ENCODE data around the gene ACAD8.

The ACAD8 gene

GRCh38 chr11:134290646-134291045, 37.3 kb downstream of the ACAD8 start:
- Histone ChIP-seq H3K27me3 (ENCODE audit: insufficient read depth, low read length, poor library complexity) (no peaks in the 10 kb centered on the region), H3K4me1 (ENCODE audit: control insufficient read depth, low read depth, low read length) (peaks cover 3% of the 10 kb centered on the region), H4K8ac (ENCODE audit: low read depth, low read length) (no peak overlapping the region), H3K56ac (ENCODE audit: low read length) (no peak overlapping the region), H3K79me2 (ENCODE audit: control insufficient read depth, insufficient read depth, low read length) (no peaks in the 10 kb centered on the region), H2BK5ac (ENCODE audit: low read length) (no peak overlapping the region), H3K23ac (ENCODE audit: low read length) (no peak overlapping the region), H2BK120ac (ENCODE audit: low read depth, low read length) (no peak overlapping the region), H2AK5ac (ENCODE audit: low read length) (no peak overlapping the region), H3K27ac (ENCODE audit: low read depth, low read length) (no peak overlapping the region), H3K4me2 (ENCODE audit: low read length) (no peak overlapping the region), H4K5ac (ENCODE audit: low read length) (no peak overlapping the region), H3K9ac (ENCODE audit: low read length) (no peak overlapping the region), H3K18ac (ENCODE audit: low read length) (no peak overlapping the region), H3K4ac (ENCODE audit: low read depth, low read length) (no peak overlapping the region), H3K36me3 (ENCODE audit: control insufficient read depth, insufficient read depth, low read length) (no peaks in the 10 kb centered on the region), H2BK15ac (replicated peaks; ENCODE audit: low read depth) (no peak overlapping the region), H3K79me1 (ENCODE audit: low read length) (no peaks in the 10 kb centered on the region), H3K4me3 (ENCODE audit: low read length) (no peak overlapping the region)
- no peak for DNase-seq
- WGBS (ENCODE audit: extremely low coverage, insufficient coverage, low lambda C conversion rate): no CpG with 5 or more reads among the region's 7 CpGs

- Histone ChIP-seq H3K27ac (ENCODE audit: low read depth, low read length) (no peak overlapping the region), H4K5ac (ENCODE audit: low read length) (no peak overlapping the region), H3K56ac (ENCODE audit: low read length) (no peak overlapping the region), H3K4me2 (ENCODE audit: low read length) (no peak overlapping the region), H3K36me3 (ENCODE audit: control insufficient read depth, insufficient read depth, low read length) (no peaks in the 10 kb centered on the region), H3K79me2 (ENCODE audit: control insufficient read depth, insufficient read depth, low read length) (no peaks in the 10 kb centered on the region), H3K18ac (ENCODE audit: low read length) (no peak overlapping the region), H3K9ac (ENCODE audit: low read length) (no peak overlapping the region), H3K27me3 (ENCODE audit: insufficient read depth, low read length, poor library complexity) (no peaks in the 10 kb centered on the region), H3K4ac (ENCODE audit: low read depth, low read length) (no peak overlapping the region), H3K4me3 (ENCODE audit: low read length) (no peak overlapping the region), H2BK5ac (ENCODE audit: low read length) (no peak overlapping the region), H3K79me1 (ENCODE audit: low read length) (no peaks in the 10 kb centered on the region), H2BK15ac (replicated peaks; ENCODE audit: low read depth) (no peak overlapping the region), H2BK120ac (ENCODE audit: low read depth, low read length) (no peak overlapping the region), H4K8ac (ENCODE audit: low read depth, low read length) (no peak overlapping the region), H3K4me1 (ENCODE audit: control insufficient read depth, low read depth, low read length) (peaks cover 3% of the 10 kb centered on the region), H3K23ac (ENCODE audit: low read length) (no peak overlapping the region), H2AK5ac (ENCODE audit: low read length) (no peak overlapping the region)
- no peak for DNase-seq
- no CpG with 5 or more reads among the region's 6 CpGs for WGBS (ENCODE audit: extremely low coverage, insufficient coverage, low lambda C conversion rate)
Observed at GRCh38 chr11:134291196-134291595, 37.8 kb downstream of the ACAD8 start.

GRCh38 chr11:134292661-134293060, 39.3 kb downstream of the ACAD8 start:
- Histone ChIP-seq H3K56ac (ENCODE audit: low read length) (no peak overlapping the region), H2BK15ac (replicated peaks; ENCODE audit: low read depth) (no peak overlapping the region), H3K4me1 (ENCODE audit: control insufficient read depth, low read depth, low read length) (peaks cover 3% of the 10 kb centered on the region), H3K4me3 (ENCODE audit: low read length) (no peak overlapping the region), H3K79me2 (ENCODE audit: control insufficient read depth, insufficient read depth, low read length) (no peaks in the 10 kb centered on the region), H3K36me3 (ENCODE audit: control insufficient read depth, insufficient read depth, low read length) (no peaks in the 10 kb centered on the region), H2AK5ac (ENCODE audit: low read length) (no peak overlapping the region), H3K9ac (ENCODE audit: low read length) (no peak overlapping the region), H3K18ac (ENCODE audit: low read length) (no peak overlapping the region), H3K27me3 (ENCODE audit: insufficient read depth, low read length, poor library complexity) (no peaks in the 10 kb centered on the region), H3K4me2 (ENCODE audit: low read length) (no peak overlapping the region), H3K27ac (ENCODE audit: low read depth, low read length) (no peak overlapping the region), H4K5ac (ENCODE audit: low read length) (no peak overlapping the region), H3K23ac (ENCODE audit: low read length) (no peak overlapping the region), H3K79me1 (ENCODE audit: low read length) (no peaks in the 10 kb centered on the region), H2BK5ac (ENCODE audit: low read length) (no peak overlapping the region), H4K8ac (ENCODE audit: low read depth, low read length) (no peak overlapping the region), H3K4ac (ENCODE audit: low read depth, low read length) (no peak overlapping the region), H2BK120ac (ENCODE audit: low read depth, low read length) (no peak overlapping the region)
- no peak for DNase-seq
- no CpG with 5 or more reads among the region's 15 CpGs for WGBS (ENCODE audit: extremely low coverage, insufficient coverage, low lambda C conversion rate)

GRCh38 chr11:134293119-134294113, 40.0 kb downstream of the ACAD8 start:
- Histone ChIP-seq H3K23ac (ENCODE audit: low read length) (no peak overlapping the region), H4K5ac (ENCODE audit: low read length) (no peak overlapping the region), H3K79me1 (ENCODE audit: low read length) (no peaks in the 10 kb centered on the region), H3K4ac (ENCODE audit: low read depth, low read length) (no peak overlapping the region), H3K18ac (ENCODE audit: low read length) (no peak overlapping the region), H3K27ac (ENCODE audit: low read depth, low read length) (no peak overlapping the region), H3K4me3 (ENCODE audit: low read length) (no peak overlapping the region), H2AK5ac (ENCODE audit: low read length) (no peak overlapping the region), H4K8ac (ENCODE audit: low read depth, low read length) (no peak overlapping the region), H3K4me1 (ENCODE audit: control insufficient read depth, low read depth, low read length) (peaks cover 3% of the 10 kb centered on the region), H3K4me2 (ENCODE audit: low read length) (no peak overlapping the region), H3K27me3 (ENCODE audit: insufficient read depth, low read length, poor library complexity) (no peaks in the 10 kb centered on the region), H2BK5ac (ENCODE audit: low read length) (no peak overlapping the region), H3K36me3 (ENCODE audit: control insufficient read depth, insufficient read depth, low read length) (no peaks in the 10 kb centered on the region), H2BK120ac (ENCODE audit: low read depth, low read length) (no peak overlapping the region), H3K56ac (ENCODE audit: low read length) (no peak overlapping the region), H3K9ac (ENCODE audit: low read length) (no peak overlapping the region), H2BK15ac (replicated peaks; ENCODE audit: low read depth) (no peak overlapping the region), H3K79me2 (ENCODE audit: control insufficient read depth, insufficient read depth, low read length) (no peaks in the 10 kb centered on the region)
- DNase-seq: no peak
- WGBS (ENCODE audit: extremely low coverage, insufficient coverage, low lambda C conversion rate): no CpG with 5 or more reads among the region's 20 CpGs

- H3K36me3 ChIP-seq (ENCODE audit: control insufficient read depth, insufficient read depth, low read length): no peaks in the 10 kb centered on the region
- H3K79me2 ChIP-seq (ENCODE audit: control insufficient read depth, insufficient read depth, low read length): no peaks in the 10 kb centered on the region
- H2BK5ac ChIP-seq (ENCODE audit: low read length): no peak overlapping the region
- no peak overlapping the region for H3K56ac ChIP-seq (ENCODE audit: low read length)
- H4K5ac ChIP-seq (ENCODE audit: low read length): no peak overlapping the region
- H2BK120ac ChIP-seq (ENCODE audit: low read depth, low read length): no peak overlapping the region
- H2AK5ac ChIP-seq (ENCODE audit: low read length): no peak overlapping the region
- no peaks in the 10 kb centered on the region for H3K27me3 ChIP-seq (ENCODE audit: insufficient read depth, low read length, poor library complexity)
- H2BK15ac ChIP-seq (replicated peaks; ENCODE audit: low read depth): no peak overlapping the region
- H3K4me3 ChIP-seq (ENCODE audit: low read length): no peak overlapping the region
- H3K9ac ChIP-seq (ENCODE audit: low read length): no peak overlapping the region
- H3K79me1 ChIP-seq (ENCODE audit: low read length): no peaks in the 10 kb centered on the region
- H3K18ac ChIP-seq (ENCODE audit: low read length): no peak overlapping the region
- no peaks in the 10 kb centered on the region for H3K4me1 ChIP-seq (ENCODE audit: control insufficient read depth, low read depth, low read length)
- H3K23ac ChIP-seq (ENCODE audit: low read length): no peak overlapping the region
- no peak for DNase-seq
- H4K8ac ChIP-seq (ENCODE audit: low read depth, low read length): no peak overlapping the region
- H3K4ac ChIP-seq (ENCODE audit: low read depth, low read length): no peak overlapping the region
- WGBS (ENCODE audit: extremely low coverage, insufficient coverage, low lambda C conversion rate): no CpG with 5 or more reads among the region's 9 CpGs
- no peak overlapping the region for H3K27ac ChIP-seq (ENCODE audit: low read depth, low read length)
- no peak overlapping the region for H3K4me2 ChIP-seq (ENCODE audit: low read length)
Observed at GRCh38 chr11:134294664-134295063, 41.3 kb downstream of the ACAD8 start.

All from mesendoderm (in vitro differentiated cells).